Measurements from ENCODE around the gene MRPS7. TPM values are rescaled to one million over a fixed set of nuclear protein-coding genes. Genes with fewer than 3 reads are reported as not detected.

Gene MRPS7
- total and polyA plus RNA-seq, 2 donors (not counting 3 experiments of a cell fraction or from before 2014, with no cell fraction given) = 79.8 to 82.8 TPM

DNA sequence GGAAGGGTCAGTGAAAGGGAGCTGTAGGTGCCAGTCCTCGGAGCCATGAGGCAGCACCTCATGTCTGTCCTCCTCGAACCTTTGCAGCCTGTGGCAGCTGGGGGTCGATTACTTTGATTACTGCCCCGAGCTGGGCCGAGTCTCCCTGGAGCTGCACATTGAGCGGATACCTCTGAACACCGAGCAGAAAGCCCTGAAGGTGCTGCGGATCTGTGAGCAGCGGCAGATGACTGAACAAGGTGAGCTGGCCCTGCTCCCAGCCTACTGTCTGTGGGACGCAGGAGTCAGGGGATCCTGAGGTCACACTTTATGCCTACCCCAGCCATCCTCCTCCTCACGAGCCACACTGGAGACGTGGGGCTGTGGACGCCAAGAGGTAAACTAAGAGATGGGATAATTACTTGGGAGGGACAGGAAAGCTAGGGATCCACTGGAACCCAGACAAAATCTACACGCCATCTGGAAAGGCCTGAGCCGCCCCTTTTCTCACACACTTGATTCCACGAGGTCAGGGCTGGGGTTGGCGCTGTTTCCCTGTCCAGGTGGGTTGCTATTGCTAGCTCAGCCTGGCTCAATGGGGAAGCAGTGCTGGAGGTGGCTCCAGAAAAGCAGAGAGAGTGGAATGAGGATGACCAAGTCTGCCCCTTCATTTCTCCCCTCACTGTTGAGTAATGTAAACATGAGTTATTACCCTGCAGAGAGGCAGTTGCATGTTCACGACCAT is 29.8 kb upstream of the MRPS7 start:
- DNase-seq (ENCODE audit: low read depth, low spot score) = no peak
- H3K27ac ChIP-seq (ENCODE audit: insufficient read depth, low read depth, low read length) = no peak overlapping the region
- H3K9ac ChIP-seq (replicated peaks; ENCODE audit: extremely low read depth, insufficient read depth, low read length) = no peak overlapping the region
- TF ChIP-seq POLR2A (IDR thresholded peaks at IDR 0.05; ENCODE audit: low read depth, low read length) (no peak), JUN (IDR thresholded peaks at IDR 0.05; ENCODE audit: borderline replicate concordance, insufficient read depth, insufficient read length, low read depth) (no peak), EZH2 (IDR thresholded peaks at IDR 0.05; ENCODE audit: borderline replicate concordance, low read depth, low read length, severe bottlenecking) (no peak), MYC (IDR thresholded peaks at IDR 0.05; ENCODE audit: low read depth, low read length) (no peak), GATA2 (IDR thresholded peaks at IDR 0.05; ENCODE audit: insufficient read depth, insufficient read length, low read depth, low read length) (no peak), POLR2AphosphoS5 (IDR thresholded peaks at IDR 0.05; ENCODE audit: insufficient read depth, low read depth, low read length) (no peak), FOS (IDR thresholded peaks at IDR 0.05; ENCODE audit: borderline replicate concordance, insufficient read depth, low read length) (no peak)
- TF ChIP-seq, protein P1, sequence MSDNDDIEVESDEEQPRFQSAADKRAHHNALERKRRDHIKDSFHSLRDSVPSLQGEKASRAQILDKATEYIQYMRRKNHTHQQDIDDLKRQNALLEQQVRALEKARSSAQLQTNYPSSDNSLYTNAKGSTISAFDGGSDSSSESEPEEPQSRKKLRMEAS (IDR thresholded peaks at IDR 0.05; ENCODE audit: insufficient read depth, insufficient read length) = no peak
- TF ChIP-seq, protein P2, sequence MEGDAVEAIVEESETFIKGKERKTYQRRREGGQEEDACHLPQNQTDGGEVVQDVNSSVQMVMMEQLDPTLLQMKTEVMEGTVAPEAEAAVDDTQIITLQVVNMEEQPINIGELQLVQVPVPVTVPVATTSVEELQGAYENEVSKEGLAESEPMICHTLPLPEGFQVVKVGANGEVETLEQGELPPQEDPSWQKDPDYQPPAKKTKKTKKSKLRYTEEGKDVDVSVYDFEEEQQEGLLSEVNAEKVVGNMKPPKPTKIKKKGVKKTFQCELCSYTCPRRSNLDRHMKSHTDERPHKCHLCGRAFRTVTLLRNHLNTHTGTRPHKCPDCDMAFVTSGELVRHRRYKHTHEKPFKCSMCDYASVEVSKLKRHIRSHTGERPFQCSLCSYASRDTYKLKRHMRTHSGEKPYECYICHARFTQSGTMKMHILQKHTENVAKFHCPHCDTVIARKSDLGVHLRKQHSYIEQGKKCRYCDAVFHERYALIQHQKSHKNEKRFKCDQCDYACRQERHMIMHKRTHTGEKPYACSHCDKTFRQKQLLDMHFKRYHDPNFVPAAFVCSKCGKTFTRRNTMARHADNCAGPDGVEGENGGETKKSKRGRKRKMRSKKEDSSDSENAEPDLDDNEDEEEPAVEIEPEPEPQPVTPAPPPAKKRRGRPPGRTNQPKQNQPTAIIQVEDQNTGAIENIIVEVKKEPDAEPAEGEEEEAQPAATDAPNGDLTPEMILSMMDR (IDR thresholded peaks at IDR 0.05; ENCODE audit: extremely low read depth in 1 of 2, insufficient read depth in 1 of 2, low read depth in 1 of 2, low read length in 2 of 2) = no peak
- ChIA-PET CTCF (interaction anchor here (1.2 to 1.7 kb wide), 2 partner anchors 9 to 30 kb away, joined by 3 to 7 read pairs; no protein-coding TSS in a partner anchor), POLR2A (no interaction called here)
- no peaks in the 10 kb centered on the region for H3K27me3 ChIP-seq (ENCODE audit: control insufficient read depth in 2 of 2, insufficient read depth in 2 of 2, low read length in 2 of 2)
- no peak overlapping the region for H3K4me2 ChIP-seq (ENCODE audit: insufficient read depth, low read length)
- dilution Hi-C loops (cut with MboI; ENCODE audit: extremely low pct_ligation_motif_present, low sequenced_read_pairs) (no loop called here), intact Hi-C loops (cut with micrococcal nuclease) (no loop called here)
- no peaks in the 10 kb centered on the region for H3K79me2 ChIP-seq (ENCODE audit: control insufficient read depth, insufficient read depth, low read length)
- H3K9me1 ChIP-seq (replicated peaks; ENCODE audit: control insufficient read depth, extremely low read depth, insufficient read depth, low read length) = no peaks in the 10 kb centered on the region
- H3K4me3 ChIP-seq (replicated peaks in 1 of 3; ENCODE audit: insufficient read depth in 1 of 3, low read depth in 1 of 3, low read length in 3 of 3) = no peak overlapping the region
- no peaks in the 10 kb centered on the region for H3K9me3 ChIP-seq (replicated peaks; ENCODE audit: control insufficient read depth, insufficient read depth, low read length)
- no peak overlapping the region for H2AFZ ChIP-seq (ENCODE audit: low read depth, low read length)
- no peaks in the 10 kb centered on the region for H4K20me1 ChIP-seq (replicated peaks; ENCODE audit: control insufficient read depth, extremely low read depth, insufficient read depth, low read length)
- no TSS peak for BruUV-seq (replicated peaks)
- no peaks in the 10 kb centered on the region for H3K4me1 ChIP-seq (ENCODE audit: control insufficient read depth, extremely low read depth, insufficient read depth, low read length)
- FAIRE-seq = no peak
- H3K36me3 ChIP-seq (ENCODE audit: control insufficient read depth in 2 of 2, extremely low read depth in 1 of 2, insufficient read depth in 2 of 2, low read length in 2 of 2) = peaks cover 9 to 37% of the 10 kb centered on the region in 2 experiments

All from endothelial cell of umbilical vein (primary cell).